ENCODE data around the gene PFKFB2.

GRCh38 chr1:207129053-207129452 is 76.0 kb downstream of the PFKFB2 start:
- no peak for TF ChIP-seq NFIC (IDR thresholded peaks at IDR 0.05)
- TF ChIP-seq TAF1 (IDR thresholded peaks at IDR 0.05; ENCODE audit: low read depth), result no peak
- no peak for TF ChIP-seq EGR1 (IDR thresholded peaks at IDR 0.05)
- TF ChIP-seq ZBTB7A (IDR thresholded peaks at IDR 0.05; ENCODE audit: low read depth), result no peak
- no peak for TF ChIP-seq EP300 (IDR thresholded peaks at IDR 0.05; ENCODE audit: borderline replicate concordance)
- TF ChIP-seq RAD21 (IDR thresholded peaks at IDR 0.05; ENCODE audit: low read depth), result no peak
